BLaER1 treated with 17β-estradiol and CSF1 and Interleukin-3, amounts not matched to agents 10 nM and 100 nM (cell line): ENCODE results near the gene SH3PXD2A.
A peak's percentile ranks its signal among the peaks of the same experiment; 100 is the strongest.

Source experiments
- H3K27ac ChIP-seq, 11 experiments: shearing (Covaris generic); formaldehyde crosslinking; 2 replicates each; pipeline ENCODE4 v1.8.1; 2022
- H3K27me3 ChIP-seq, 11 experiments: shearing (Covaris generic); formaldehyde crosslinking; 2 replicates each; pipeline ENCODE4 v1.8.1; 2022
- H3K36me3 ChIP-seq, 11 experiments: shearing (Covaris generic); formaldehyde crosslinking; 2 replicates each; pipeline ENCODE4 v1.8.1; 2022
- H3K4me1 ChIP-seq, 10 experiments: shearing (Covaris generic); formaldehyde crosslinking; 2 replicates each; pipeline ENCODE4 v1.8.1; 2022
- H3K4me2 ChIP-seq, 11 experiments: shearing (Covaris generic); formaldehyde crosslinking; 2 replicates each; pipeline ENCODE4 v1.8.1; 2022
- H3K4me3 ChIP-seq, 10 experiments: shearing (Covaris generic); formaldehyde crosslinking; 2 replicates each; pipeline ENCODE4 v1.8.1; 2022
- H3K9ac ChIP-seq, 11 experiments: shearing (Covaris generic); formaldehyde crosslinking; 2 replicates each; pipeline ENCODE4 v1.8.1; 2022
- H3K9me3 ChIP-seq, 11 experiments: shearing (Covaris generic); formaldehyde crosslinking; replicated peaks in 1 of 11; 2 replicates each; pipeline ENCODE4 v1.8.1; 2022
- H4K20me1 ChIP-seq, 11 experiments: shearing (Covaris generic); formaldehyde crosslinking; 2 replicates each; pipeline ENCODE4 v1.8.1; 2022
- Cebpa-rat ChIP-seq, 11 experiments: shearing (Covaris generic); IDR thresholded peaks; 2 replicates each; pipeline ENCODE4 v1.8.1; 2022

The SH3PXD2A gene

DNA sequence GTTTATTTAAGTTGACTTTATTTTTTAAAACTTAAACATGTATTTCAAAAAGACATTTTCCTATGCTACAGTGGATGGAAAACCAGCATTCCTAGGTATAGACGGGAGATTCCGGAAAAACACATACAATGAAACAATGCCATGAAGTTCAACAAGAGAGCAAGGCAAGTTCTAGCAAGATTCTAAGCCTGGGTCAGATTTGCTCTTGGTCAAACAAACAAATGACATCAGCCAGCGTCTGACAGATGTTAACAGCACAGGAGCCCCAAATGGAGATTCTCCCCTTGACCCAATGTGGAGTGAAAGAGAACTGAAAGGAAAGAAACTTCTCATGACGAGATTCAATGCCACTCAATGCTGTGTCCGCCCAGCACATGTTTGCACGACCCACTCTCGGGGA lies 212.0 kb downstream of the SH3PXD2A start:
- peaks cover 41 to 99% (median 55%) of the 10 kb centered on the region in 11 experiments for H4K20me1 ChIP-seq

DNA sequence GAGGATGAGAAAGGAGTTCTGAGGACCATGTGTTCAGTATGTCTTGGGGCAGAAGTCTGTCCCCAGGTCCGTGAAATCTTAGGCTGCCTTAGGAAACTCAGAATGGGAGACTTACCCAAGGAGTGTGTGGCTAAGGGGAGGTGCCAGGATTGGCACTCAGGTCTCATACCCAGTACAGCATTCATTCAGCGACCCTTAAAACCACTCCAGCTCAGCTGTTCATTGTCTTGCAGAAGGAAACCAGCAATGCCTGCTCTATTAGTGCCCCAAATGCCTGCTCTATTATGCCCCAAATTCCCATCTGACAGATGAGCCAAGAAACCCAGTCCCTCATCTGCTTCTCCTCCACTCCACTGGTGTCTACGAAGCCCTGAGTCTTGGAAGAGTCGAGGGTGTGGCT lies 214.1 kb downstream of the SH3PXD2A start:
- Histone ChIP-seq H3K9me3 (no peaks in the 10 kb centered on the region), H3K9ac (no peak overlapping the region), H4K20me1 (peaks cover 50 to 100% (median 69%) of the 10 kb centered on the region in 11 experiments), H3K4me1 (peaks cover 58 to 75% (median 71%) of the 10 kb centered on the region in 10 experiments), H3K4me3 (no peak overlapping the region), H3K4me2 (peak overlapping the region in 7 of 11 experiments; percentile 3 to 56 (median 47); a peak in 8 of 22 replicates), H3K27ac (peak overlapping the region in 1 of 11 experiments; percentile 5; a peak in 3 of 22 replicates), H3K27me3 (no peaks in the 10 kb centered on the region), H3K36me3 (peaks cover 42 to 88% (median 70%) of the 10 kb centered on the region in 11 experiments)
- no peak for TF ChIP-seq Cebpa-rat (IDR thresholded peaks at IDR 0.05)

More for the DNA sequence above, 212.0 kb downstream of the SH3PXD2A start:
- Histone ChIP-seq H3K9me3 (no peaks in the 10 kb centered on the region), H3K36me3 (peaks cover 55 to 87% (median 69%) of the 10 kb centered on the region in 11 experiments), H3K4me3 (no peak overlapping the region), H3K4me1 (peaks cover 59 to 78% (median 73%) of the 10 kb centered on the region in 10 experiments), H3K9ac (no peak overlapping the region), H3K27ac (peak overlapping the region in 1 of 11 experiments; percentile 27; a peak in 2 of 22 replicates), H3K27me3 (no peaks in the 10 kb centered on the region), H3K4me2 (peak overlapping the region in 5 of 11 experiments; percentile 72 to 88 (median 86); a peak in 4 of 22 replicates)
- no peak for TF ChIP-seq Cebpa-rat (IDR thresholded peaks at IDR 0.05)

DNA sequence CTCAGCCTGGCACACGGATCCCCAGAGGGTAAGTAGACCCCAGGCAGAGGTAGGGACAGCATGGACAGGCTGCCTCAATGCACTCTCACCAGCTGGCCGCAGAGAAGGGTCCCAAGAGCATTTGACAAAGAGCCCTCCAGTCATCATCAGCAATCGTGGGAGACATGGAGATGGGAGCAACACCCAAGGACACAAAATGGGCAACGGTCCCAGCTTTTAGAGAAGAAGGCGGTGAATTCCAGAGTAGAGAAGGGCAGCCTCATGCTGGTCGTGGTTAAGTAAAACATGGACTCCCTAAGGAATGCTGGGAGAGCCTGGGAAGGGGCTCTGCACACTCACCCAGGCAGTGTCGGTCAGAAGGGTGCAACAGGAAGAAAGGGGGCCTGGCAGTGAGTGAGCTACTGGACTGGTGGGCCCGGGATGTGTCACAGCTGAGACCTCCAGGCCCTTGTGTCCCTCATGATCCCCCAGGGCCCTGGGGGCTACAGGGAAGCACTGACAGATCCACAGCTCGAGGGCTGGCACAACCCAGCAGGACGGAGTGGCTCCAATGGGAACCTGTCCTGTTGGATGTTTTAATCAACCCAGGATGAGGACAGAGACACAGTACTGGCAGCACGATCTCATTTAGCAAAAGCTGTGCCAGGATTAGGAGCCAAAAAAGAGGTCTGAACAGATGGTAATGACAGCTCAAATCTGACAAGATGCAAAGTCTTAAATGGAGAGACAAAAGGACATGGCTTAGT lies 214.8 kb downstream of the SH3PXD2A start:
- Histone ChIP-seq H3K36me3 (peaks cover 42 to 93% (median 72%) of the 10 kb centered on the region in 11 experiments), H3K4me1 (peaks cover 52 to 70% (median 65%) of the 10 kb centered on the region in 10 experiments), H3K9me3 (no peaks in the 10 kb centered on the region), H3K27me3 (no peaks in the 10 kb centered on the region), H3K27ac (peak overlapping the region in 4 of 11 experiments; percentile 15 to 37 (median 32); a peak in 6 of 22 replicates), H4K20me1 (peaks cover 54 to 100% (median 68%) of the 10 kb centered on the region in 11 experiments), H3K4me3 (no peak overlapping the region), H3K9ac (no peak overlapping the region), H3K4me2 (peak overlapping the region in 9 of 11 experiments; percentile 10 to 56 (median 47); a peak in 17 of 22 replicates)
- no peak for TF ChIP-seq Cebpa-rat (IDR thresholded peaks at IDR 0.05)

DNA sequence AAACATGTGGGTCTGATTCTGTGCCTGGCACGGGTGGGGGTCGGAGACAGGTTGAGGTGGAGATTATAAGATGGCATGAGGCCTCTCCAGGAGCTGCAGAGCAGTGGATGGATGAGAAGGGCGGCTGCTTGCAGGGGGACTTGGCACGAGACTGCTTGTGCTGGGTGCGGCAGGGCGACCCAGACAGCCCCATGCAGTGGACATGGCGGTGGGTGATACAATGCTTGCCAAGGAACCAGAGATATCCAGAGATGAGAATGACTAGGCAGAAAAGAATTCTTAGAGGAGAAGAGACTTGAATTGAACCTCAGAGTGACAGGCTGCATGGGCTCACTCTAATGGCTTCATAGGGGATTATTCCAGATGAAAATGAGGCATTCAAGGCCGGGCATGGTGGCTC lies 216.4 kb downstream of the SH3PXD2A start:
- Histone ChIP-seq H3K4me3 (no peak overlapping the region), H3K9ac (no peak overlapping the region), H3K27ac (peak overlapping the region in 1 of 11 experiments; percentile 51; a peak in 1 of 22 replicates), H3K4me2 (no peak overlapping the region), H4K20me1 (peaks cover 60 to 100% (median 73%) of the 10 kb centered on the region in 11 experiments), H3K36me3 (peaks cover 55 to 100% (median 83%) of the 10 kb centered on the region in 11 experiments), H3K9me3 (no peaks in the 10 kb centered on the region), H3K4me1 (peaks cover 42 to 62% (median 52%) of the 10 kb centered on the region in 10 experiments), H3K27me3 (no peaks in the 10 kb centered on the region)
- TF ChIP-seq Cebpa-rat (IDR thresholded peaks at IDR 0.05): no peak

DNA sequence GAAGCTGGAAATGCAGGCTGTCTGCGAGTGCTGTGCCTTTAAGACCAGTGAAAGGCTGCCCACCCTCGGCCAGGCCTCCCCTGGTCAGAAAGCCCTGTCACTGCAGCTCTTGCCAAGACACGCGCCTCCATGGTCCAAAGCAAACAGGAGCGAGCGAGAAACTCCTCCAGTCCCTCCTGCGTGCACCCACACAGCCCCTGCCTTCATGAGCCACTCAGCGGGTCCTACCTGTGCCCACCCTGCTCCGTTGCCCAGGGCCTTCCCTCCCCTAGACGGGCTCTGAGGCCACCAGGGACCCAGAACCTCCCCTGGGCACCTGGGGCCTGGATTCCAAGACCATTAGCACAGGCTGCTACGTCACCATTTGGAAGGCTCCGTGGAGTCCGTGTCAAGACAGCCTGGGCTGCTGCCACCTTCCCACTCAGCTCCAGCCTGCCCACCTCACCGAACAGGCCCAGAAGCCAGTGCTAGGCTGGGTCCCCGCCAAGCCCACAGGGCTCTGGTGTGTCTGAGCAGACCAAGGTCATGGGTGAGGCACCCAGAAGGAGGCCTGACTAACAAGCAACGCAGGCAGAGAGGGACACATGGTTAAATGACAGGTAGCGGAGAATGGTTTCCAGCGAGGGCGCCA lies 217.3 kb downstream of the SH3PXD2A start:
- Histone ChIP-seq H3K27me3 (no peaks in the 10 kb centered on the region), H4K20me1 (peaks cover 64 to 98% (median 78%) of the 10 kb centered on the region in 11 experiments), H3K36me3 (peaks cover 51 to 100% (median 81%) of the 10 kb centered on the region in 11 experiments), H3K27ac (peak overlapping the region in 6 of 11 experiments; percentile 6 to 51 (median 32); a peak in 8 of 22 replicates), H3K9me3 (no peaks in the 10 kb centered on the region), H3K4me3 (no peak overlapping the region), H3K4me2 (peak overlapping the region in 1 of 11 experiments; percentile 22; a peak in 2 of 22 replicates), H3K9ac (peak overlapping the region in 3 of 11 experiments; percentile 18 to 30 (median 24); a peak in 1 of 22 replicates), H3K4me1 (peaks cover 36 to 69% (median 54%) of the 10 kb centered on the region in 10 experiments; a peak in 19 of 20 replicates)
- TF ChIP-seq Cebpa-rat (IDR thresholded peaks at IDR 0.05): no peak

DNA sequence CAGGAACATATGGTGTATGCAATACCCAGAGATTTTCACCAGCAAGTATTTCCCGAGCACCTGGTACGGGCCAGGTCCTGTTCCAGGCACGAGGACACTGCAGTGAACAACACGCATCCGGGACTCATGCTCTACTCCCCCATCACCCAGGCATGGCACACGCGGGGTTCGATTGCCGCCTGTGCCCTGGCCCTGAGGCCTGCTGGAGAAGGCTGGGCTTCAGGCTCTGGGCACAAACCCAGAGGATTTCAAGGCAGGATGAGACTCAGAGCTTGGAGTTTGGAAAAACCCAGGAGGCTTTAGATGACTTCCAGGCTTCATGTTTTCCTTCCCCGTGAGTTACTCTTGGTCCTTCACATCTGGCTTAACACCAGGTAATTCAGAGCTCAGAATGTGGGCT lies 218.4 kb downstream of the SH3PXD2A start:
- Histone ChIP-seq H3K9ac (0 out of 22 replicates have a peak overlapping the region, but pooled peaks of 1 of the 11 experiments have one; percentile 7), H3K9me3 (no peaks in the 10 kb centered on the region), H3K4me3 (no peak overlapping the region), H4K20me1 (peaks cover 71 to 96% (median 88%) of the 10 kb centered on the region in 11 experiments), H3K27ac (peak overlapping the region in 3 of 11 experiments; percentile 24 to 51 (median 25); a peak in 6 of 22 replicates), H3K27me3 (no peaks in the 10 kb centered on the region), H3K36me3 (peaks cover 47 to 98% (median 78%) of the 10 kb centered on the region in 11 experiments), H3K4me1 (peaks cover 44 to 76% (median 63%) of the 10 kb centered on the region in 10 experiments; a peak in 19 of 20 replicates), H3K4me2 (peak overlapping the region in 1 of 11 experiments; percentile 4; a peak in 3 of 22 replicates)
- no peak for TF ChIP-seq Cebpa-rat (IDR thresholded peaks at IDR 0.05)

DNA sequence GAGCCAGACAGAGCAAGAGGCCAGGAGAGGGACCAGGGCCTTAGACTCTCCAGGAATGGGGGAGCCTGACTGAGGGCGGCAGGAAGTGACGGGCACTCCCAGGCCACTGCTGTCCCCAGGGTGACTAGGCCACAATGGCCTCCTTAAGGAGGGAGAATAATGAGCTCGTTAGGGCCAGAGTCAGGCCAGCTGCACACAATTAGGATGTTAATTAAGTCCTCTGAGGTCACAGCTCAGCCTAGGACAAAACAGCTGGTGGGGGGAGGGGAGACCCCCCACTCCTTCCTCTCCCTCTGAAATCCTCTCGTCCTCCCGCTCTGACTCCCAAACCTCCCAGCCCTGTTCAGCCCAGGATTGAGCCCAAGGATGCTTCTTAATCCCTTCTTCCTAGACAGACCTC lies 218.9 kb downstream of the SH3PXD2A start:
- Histone ChIP-seq H3K4me2 (peak overlapping the region in 1 of 11 experiments; percentile 4; a peak in 1 of 22 replicates), H4K20me1 (peaks cover 75 to 96% (median 88%) of the 10 kb centered on the region in 11 experiments), H3K9me3 (no peaks in the 10 kb centered on the region), H3K4me3 (no peak overlapping the region), H3K27me3 (no peaks in the 10 kb centered on the region), H3K36me3 (peaks cover 48 to 98% (median 79%) of the 10 kb centered on the region in 11 experiments), H3K9ac (0 out of 22 replicates have a peak overlapping the region, but pooled peaks of 1 of the 11 experiments have one; percentile 7), H3K27ac (peak overlapping the region in 3 of 11 experiments; percentile 21 to 51 (median 25); a peak in 5 of 22 replicates), H3K4me1 (peaks cover 45 to 76% (median 63%) of the 10 kb centered on the region in 10 experiments; a peak in 19 of 20 replicates)
- TF ChIP-seq Cebpa-rat (IDR thresholded peaks at IDR 0.05): no peak

DNA sequence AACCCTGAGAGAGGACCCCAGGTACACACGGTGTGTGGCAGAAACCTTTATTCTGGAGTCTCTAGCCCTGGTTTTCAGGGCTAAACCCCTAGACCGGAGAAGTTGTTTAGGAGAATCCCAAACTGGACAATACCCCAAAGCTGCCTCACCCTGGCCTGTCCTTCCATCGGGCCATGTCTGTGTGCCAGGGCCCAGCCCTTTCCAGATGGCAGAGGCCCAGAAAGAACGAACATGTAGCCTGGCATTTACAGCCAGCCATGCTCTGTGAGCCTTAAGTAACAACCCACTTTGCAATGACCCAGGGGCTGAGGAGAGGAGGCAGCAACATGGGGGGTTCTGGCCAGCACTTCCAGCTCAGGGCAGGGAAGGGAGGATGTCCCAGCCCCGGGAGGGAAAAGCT lies 219.8 kb downstream of the SH3PXD2A start:
- H3K4me3 ChIP-seq: no peak overlapping the region
- no peaks in the 10 kb centered on the region for H3K9me3 ChIP-seq
- H3K4me2 ChIP-seq: no peak overlapping the region
- H3K27me3 ChIP-seq: no peaks in the 10 kb centered on the region
- H3K27ac ChIP-seq: 0 out of 22 replicates have a peak overlapping the region, but pooled peaks of 2 of the 11 experiments have one; percentile 14 to 19
- no peak for TF ChIP-seq Cebpa-rat (IDR thresholded peaks at IDR 0.05)
- H4K20me1 ChIP-seq: peaks cover 70 to 96% (median 88%) of the 10 kb centered on the region in 11 experiments
- peaks cover 49 to 74% (median 62%) of the 10 kb centered on the region in 10 experiments for H3K4me1 ChIP-seq
- peak overlapping the region in 1 of 11 experiments; percentile 5; a peak in 1 of 22 replicates for H3K9ac ChIP-seq
- peaks cover 42 to 98% (median 78%) of the 10 kb centered on the region in 11 experiments for H3K36me3 ChIP-seq
